SH-SY5Y (cell line): ENCODE measurements around the gene KRT4.

Experiments used
- GATA2 ChIP-seq: IDR thresholded peaks from 2 replicates; pipeline ENCODE4 v1.6.1; 2011; ENCODE audit warnings: mild to moderate bottlenecking, low read depth, low read length
- GATA3 ChIP-seq: IDR thresholded peaks from 2 replicates; pipeline ENCODE4 v1.6.1; 2011; ENCODE audit warnings: low read depth, mild to moderate bottlenecking, low read length, moderate library complexity

DNA sequence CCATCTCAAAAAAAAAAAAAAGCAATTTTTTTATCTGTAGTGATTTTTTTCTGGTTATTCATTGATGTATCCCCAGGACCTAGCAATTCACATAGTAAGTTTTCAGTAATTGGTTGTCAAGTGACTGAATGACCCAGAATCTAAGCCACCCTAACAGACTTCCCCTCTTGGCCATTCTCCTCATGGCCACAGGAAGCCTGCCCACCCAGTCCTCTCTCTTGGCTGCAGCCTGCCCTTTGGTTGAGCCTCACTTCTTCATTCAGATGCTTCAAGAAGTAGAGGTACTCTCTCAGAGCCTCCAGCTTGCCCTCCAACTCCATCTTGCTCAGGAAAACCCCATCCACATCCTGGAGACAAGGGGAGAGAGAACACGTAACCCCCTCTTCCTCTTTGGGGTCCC lies 32.0 kb upstream of the KRT4 start:
- TF ChIP-seq GATA3 (no peak), GATA2 (no peak)
